ENCODE data around the gene NOTUM.

NOTUM gene

DNA sequence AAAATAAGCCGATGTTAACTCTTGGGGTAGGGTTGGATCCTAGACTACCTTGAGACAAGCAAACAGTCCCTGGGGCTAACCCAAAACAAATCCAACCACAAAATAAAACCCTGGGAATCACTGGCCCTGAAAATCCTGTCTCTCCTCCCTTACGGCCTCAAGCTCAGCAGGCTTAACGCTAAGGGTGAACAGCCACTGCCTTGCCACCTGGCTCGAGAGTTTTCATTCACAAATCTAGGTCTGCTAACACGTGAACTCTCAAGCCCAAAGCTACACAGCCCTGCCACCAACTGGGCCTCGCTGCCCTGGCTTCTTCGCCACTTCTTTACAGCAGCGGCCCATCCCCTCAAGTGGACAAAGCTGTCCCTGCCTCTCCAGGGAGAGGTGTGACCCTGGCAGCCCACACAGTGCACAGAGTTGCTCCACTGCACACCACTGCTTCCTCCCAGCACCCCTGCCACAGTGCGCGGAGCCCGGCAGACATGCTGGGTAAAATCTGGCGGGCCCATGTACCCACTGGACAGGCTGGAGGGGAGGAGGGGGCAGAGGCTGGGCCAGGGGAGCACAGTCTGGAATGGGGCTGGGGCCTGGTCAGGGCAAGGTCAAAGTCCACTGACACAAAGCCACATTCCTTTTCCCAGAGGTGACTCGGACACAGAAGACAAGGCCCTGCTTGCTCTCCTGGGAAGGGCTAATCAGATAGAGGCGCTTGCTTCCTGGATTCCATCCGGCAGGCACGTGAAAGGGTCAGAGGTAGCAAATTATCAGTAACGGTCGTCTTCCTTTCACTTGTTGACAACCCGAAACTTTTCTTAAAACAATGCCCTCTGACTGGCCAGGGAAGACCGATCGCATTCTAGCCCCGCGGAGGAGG lies 50.8 kb downstream of the NOTUM start:
- DNase-seq (ENCODE audit: low read depth), result no peak

DNA sequence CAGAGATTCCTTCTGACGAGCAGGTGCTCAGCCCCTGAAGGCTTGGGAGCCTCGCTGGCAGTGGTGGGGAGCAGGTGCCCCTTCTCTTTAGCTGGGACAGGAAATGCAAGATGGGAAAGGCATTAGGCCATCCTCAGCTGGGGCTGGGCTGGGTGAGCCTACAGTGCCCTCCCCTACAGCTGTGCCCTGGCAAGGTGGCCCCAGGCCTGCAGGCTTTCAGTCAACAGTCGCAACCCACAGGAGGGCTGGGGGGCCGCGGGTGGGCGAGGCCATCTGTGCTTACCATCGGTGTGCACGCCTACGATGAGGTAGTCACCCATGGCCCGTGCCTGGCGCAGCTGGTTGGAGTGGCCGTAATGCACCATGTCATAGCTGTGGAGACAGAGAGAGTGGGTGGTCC lies 51.8 kb downstream of the NOTUM start:
- DNase-seq (ENCODE audit: low read depth), result no peak

DNA sequence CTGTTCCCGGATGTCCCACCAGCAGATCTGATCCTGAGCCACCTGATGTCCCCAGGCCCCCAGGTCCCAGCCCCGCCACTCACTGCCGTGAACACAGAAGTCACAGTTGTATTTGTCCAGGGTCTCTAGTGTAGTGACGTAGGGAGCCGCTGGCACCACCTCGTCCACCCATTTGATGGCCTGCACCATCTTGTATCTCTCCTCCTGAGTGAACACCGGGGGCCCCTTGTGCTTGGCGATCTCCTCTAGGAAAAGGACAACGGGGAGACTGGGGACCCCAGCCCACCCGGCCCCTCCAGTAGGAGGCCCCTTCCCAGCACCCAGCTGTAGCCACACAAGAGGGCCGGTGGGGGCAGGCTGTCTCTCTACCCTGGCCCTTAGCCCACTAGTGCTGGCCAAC lies 52.2 kb downstream of the NOTUM start:
- DNase-seq (ENCODE audit: low read depth), result no peak

DNA sequence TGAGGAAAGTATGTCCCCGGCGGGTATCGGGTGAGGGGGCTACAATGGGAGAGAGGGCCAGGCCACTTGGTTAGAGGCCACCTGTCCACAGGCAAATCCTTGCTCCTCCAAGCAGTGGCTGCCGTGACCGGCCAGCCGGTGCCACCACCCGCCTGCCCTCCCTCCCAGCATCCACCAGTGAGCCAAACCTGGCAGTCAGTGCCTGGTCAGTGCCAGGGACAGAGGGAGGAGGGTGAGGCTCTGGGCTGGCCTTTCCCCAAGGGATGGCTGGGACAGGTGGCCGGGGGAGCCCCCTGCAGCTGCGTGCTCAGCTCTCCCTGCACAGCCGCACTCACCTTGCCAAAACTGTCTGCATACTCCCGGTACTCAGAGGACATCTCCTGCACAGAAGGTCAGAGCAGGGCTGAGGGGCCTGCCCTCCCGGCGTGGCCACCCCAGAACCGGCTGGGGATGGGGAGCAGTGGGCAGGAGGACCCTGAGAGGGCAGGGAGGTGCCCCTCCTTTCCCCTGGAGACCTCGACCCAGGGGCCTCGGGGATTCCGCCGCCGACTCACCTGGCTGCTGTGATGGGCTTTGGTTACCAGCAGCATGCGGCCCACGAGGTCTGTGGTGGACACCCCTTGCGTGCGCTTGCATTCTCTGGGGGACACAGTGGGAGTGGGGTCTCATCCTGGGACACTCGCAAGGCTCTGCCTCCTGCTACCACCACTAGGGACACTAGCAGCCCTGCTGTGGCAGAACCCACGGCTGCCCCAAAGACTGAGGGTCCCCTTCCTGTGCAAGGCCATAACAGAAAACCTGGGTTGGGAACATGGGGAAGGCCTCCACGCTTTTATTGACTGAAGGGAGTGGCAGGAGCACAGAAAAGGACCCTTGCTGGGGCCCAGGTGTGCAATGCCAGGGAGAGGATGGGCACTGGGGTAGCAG lies 53.5 kb downstream of the NOTUM start:
- no peak for DNase-seq (ENCODE audit: low read depth)

DNA sequence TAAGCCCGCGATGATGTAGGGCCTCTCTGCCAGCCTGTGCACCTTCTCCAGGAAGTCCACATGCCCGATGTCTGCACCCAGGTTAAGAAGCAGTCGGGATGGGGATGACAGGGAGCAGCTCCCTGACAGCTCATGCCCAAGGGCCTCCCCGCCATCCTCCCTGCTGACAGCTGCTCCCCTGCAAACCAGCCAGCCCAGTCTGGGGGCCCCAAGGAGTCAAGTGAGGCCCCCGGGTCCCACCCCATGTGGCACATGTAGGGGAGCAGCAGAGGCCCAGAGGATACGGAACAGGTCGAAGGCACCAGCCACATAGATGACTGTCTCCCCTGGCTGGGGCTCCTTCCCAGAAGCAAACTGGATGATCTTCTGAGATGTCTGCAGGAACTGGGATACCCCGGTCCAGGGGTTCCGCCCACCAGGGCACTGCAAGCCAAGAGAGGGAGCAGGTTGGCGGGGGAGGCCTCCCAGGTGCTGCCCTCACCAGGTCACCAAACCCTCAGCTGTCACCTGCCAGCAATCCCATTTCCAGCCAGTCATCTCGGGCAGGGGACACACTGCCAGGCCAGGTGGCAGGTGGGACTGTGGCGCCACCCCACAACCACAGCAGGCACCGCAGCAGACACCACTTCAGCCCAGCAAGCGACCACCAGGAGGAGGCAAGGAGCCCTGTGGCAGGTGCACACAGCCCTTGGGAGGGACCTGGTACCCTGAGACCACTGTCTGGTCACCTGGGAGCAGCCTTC lies 54.3 kb downstream of the NOTUM start:
- DNase-seq (ENCODE audit: low read depth), result no peak

DNA sequence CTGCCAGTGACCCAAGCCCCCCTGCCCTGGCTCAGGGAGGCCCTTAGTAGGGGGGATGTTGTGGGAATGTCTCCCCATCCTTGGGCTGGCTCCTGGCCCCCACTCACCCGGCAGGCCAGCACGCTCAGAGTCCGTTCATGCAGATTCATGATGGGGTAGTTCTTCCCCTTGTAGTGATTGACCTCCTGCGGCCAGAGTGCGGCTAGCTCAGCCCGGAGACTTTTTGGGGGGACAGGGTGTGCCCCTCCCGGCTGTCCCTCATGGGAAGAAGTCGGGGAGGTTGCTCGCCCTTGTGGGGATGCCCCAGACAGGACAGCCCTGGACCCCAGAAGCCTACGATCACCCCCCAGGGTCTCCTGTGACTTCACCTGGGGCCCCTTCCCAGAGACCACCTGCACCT lies 55.0 kb downstream of the NOTUM start:
- no peak for DNase-seq (ENCODE audit: low read depth)

DNA sequence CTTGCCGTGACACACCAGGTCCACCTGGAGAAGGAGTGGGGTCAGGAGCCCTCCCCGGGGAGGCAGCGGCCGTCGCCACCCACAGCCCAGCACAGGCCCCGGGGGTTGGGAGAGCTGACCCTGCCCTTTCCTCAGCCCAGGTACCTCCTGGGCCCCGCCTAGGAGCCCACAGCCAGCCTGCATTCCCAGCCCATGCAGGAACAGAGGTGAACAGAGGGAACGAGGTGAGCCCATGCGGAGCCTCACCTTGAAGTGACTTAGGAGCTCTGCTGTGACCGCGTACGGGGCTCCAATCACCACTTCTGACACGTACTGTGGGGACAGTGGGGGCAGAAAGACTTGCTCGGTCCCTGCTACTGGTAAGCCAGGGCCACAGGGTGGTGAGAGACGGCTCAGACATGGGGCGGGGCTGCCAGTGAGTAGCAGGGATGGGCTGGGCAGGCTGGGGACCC lies 55.5 kb downstream of the NOTUM start:
- DNase-seq (ENCODE audit: low read depth), result no peak

DNA sequence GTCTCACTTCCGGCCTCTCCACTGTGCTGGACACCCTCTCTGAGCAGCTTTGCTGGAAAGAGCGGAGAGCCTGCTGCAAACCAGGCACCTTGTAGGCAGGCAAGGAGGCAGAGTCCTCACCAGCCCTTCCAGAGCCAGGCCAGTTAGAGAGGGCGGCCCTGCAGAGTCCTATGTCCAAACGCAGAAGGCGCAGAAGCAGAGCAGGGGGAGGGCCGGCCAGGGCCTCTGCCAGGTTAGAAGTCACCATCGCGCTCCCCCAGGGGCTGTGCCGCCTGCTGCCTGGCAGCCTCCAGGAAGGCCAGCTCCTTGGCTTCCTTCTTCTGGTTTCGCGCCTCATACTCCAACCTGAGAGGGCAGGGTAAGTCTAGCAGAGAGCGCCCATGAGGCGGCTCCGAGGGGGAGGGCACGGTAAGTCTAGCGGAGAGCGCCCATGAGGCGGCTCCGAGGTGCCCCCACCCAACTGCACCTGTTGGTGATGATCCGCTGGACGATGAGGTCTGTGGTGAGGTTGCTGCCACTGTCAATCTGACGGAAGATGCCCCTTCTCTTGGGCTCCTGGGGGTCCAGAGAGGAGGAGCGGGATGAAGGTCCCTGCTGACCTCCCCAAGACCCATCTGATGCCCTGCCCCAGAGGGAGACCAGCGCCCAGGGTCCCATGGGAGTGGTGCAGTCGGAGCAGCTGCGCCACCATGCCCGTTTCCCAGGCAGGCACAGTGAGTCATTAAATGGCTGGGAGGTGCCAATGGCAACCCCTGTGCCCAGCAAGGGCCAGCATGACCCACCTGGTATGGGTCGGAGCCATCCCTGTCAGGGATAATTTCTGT lies 56.2 kb downstream of the NOTUM start:
- no peak for DNase-seq (ENCODE audit: low read depth)

DNA sequence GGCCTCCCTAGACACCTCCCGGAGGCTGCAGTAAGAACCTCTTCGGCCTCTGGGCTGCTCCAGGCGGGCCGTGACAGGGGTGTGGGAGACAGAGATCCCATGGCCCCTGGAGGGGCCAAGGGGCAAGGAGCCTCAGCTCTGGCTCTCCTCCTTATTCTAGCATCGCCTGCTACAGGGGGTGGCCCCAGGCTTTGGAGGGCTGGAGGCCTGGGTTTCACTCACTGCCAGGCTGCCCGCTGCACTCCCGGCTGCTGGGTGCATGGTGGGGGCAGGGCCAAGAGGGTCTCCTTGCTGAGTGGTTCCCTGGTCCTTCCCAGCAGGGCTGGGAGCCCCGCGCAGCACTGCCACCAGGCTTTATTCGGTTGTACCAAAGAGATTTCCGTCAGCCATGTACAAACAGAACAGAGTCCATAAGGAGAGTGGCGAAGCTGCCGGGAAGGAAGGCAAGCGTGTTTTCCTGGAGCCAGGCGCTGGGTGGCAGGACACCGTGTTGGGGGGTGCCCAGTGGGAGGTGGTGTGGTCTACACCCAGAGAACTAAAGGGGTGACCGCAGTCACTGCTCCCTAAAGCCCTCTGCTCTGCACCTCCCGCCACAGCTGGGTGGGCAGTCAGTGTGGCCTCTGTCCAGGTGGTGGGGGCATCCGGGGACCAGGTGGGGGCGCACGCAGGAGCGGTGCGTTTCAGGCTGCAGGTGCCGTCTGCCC lies 56.9 kb downstream of the NOTUM start:
- no peak for DNase-seq (ENCODE audit: low read depth)

DNA sequence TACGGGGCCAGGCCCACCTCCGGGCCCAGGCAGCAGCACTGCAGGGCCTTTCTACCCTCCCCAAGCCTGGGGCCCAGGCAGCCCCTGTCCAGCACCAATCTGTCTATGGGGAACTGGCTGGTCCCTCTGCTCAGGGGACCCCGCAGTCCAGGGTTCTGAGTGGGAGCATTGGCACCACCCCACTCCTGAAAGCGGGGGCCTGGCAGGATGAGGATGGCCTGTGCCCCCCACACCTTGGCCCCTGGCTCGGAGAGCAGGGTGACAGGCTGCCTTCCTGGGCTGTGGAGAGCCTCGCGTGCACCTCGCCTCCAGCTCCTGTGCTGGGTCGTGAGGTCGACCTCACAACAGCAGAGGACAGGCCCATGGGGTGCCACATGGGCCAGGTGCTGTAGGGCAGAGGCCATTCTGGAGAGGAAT lies 57.6 kb downstream of the NOTUM start:
- DNase-seq (ENCODE audit: low read depth), result no peak

DNA sequence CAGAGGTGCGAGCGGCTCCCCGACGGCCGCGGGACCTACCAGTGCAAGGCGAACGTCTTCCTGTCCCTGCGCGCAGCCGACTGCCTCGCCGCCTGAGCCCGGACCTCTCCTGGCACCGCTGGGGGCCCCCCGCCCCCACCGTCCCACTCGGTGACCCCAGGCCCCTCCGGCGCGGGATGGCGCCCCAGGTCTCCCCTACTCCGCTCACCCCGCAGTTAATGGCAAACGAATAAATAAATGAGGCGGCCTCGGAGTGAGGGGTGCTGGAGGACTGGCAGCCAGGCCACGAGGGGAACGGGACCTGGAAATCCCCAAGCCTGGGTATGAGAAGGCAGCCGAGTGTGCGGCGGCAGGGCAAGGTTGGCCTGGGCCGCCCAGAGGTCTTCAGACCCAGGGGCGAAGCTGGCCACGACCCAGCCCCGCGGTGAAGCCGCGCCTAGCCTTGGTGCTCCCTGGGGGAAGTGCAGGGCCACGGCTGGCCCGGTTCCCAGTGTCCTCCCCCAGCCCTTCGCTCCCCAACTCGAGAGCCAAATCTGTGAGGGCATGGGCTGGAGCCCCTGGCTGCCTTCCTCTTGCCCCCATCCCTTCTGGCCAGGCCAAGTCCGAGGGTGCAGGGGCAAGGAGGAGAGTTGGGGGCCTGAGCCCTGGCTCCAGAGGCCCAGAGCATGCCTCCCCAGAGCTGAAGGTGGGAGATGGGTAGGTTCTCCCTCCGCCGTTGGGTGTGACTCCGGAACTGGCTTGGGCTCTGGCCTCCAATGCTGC lies 58.2 kb downstream of the NOTUM start:
- DNase-seq (ENCODE audit: low read depth), result no peak
